Gastroesophageal sphincter (tissue), 3 donors: Measurements from ENCODE around the gene COPA.

Source experiments
- CTCF ChIP-seq, 4 experiments: fragments of 200-600 bp in 2 of 4; fragments of 450-650 bp in 2 of 4; sonication (generic) in 1 of 4; IDR thresholded peaks; one replicate each; pipeline ENCODE4 v1.5.1; 2017 to 2019; ENCODE audit warnings: antibody characterized with exemption in 4 of 4, mild to moderate bottlenecking in 2 of 4, moderate library complexity in 2 of 4
- POLR2A ChIP-seq, 2 donors: fragments of 450-650 bp; IDR thresholded peaks; one replicate each; pipeline ENCODE4 v1.6.1; 2017; ENCODE audit warnings: antibody characterized with exemption in 2 of 2, mild to moderate bottlenecking in 2 of 2, moderate library complexity in 1 of 2
- POLR2AphosphoS5 ChIP-seq: sonication (generic); formaldehyde crosslinking; IDR thresholded peaks from one replicate; pipeline ENCODE4 v1.6.1; 2017; ENCODE audit warnings: antibody characterized with exemption

DNA sequence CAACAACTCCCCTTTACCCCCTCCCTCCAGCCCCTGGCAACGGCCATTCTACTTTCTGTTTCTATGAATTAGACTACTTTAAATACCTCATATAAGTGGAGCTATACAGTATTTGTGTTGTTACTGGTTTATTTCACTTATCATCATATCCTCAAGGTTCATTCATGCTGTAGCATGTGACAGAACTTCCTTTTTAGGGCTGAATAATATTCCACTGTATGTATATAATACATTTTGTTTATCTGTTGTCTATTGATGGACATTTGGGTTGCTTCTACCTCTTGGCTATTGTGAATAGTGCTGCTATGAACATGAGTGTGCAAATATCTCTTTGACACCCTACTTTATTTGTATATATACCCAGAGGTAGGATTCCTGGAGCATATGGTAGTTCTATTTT lies 26.0 kb upstream of the COPA start:
- TF ChIP-seq CTCF (IDR thresholded peaks at IDR 0.05) (no peak), POLR2A (IDR thresholded peaks at IDR 0.05) (no peak), POLR2AphosphoS5 (no peak)
